IMR-90 (cell line): Measurements from ENCODE around the gene PSEN2. TPM values are rescaled to one million over a fixed set of nuclear protein-coding genes. Genes with fewer than 3 reads are reported as not detected.
A peak's percentile ranks its signal among the peaks of the same experiment; 100 is the strongest.

Experiments
- ATAC-seq: fragments of 200-7000 bp; cut with Tn5 transposase; 2 replicates; pipeline ENCODE4 v1.9.1; 2020; ENCODE audit warnings: low read depth, mild to moderate bottlenecking, moderate library complexity
- BruUV-seq: library from RNA; stranded (reverse); fragments of 400-500 nt; replicated peaks from 2 replicates; lab custom pipeline; 2021; lab: Mats Ljungman, UMichigan
- CTCF ChIA-PET: fragments of 300-600 bp; formaldehyde crosslinking; extraction: SDS; loops from one replicate; lab custom pipeline; 2021; ENCODE audit warnings: antibody characterized with exemption; lab: Yijun Ruan, JAX
- POLR2A ChIA-PET: fragments of 300-600 bp; sonication (Branson Sonifier 250); formaldehyde crosslinking; loops from one replicate; lab custom pipeline; 2022; ENCODE audit warnings: antibody characterized with exemption; ENCODE audit not compliant: unreplicated experiment; lab: Charles Lee
- DNase-seq: peaks from one replicate; pipeline ENCODE4 v3.0.0; 2013
- H2AFZ ChIP-seq: replicated peaks from 2 replicates; pipeline ENCODE3; 2013; ENCODE audit warnings: low read length, mild to moderate bottlenecking; ENCODE audit not compliant: poor library complexity
- H2AK5ac ChIP-seq: 2 replicates; pipeline ENCODE4 v1.6.1; 2013; ENCODE audit warnings: low read depth, low read length, inconsistent platforms
- H2AK9ac ChIP-seq: replicated peaks from 2 replicates; pipeline ENCODE3; 2013; ENCODE audit warnings: mild to moderate bottlenecking, low read depth, low read length, moderate library complexity; ENCODE audit not compliant: poor library complexity
- H2BK120ac ChIP-seq: 2 replicates; pipeline ENCODE4 v1.6.1; 2013; ENCODE audit warnings: low read depth, low read length, inconsistent platforms
- H2BK15ac ChIP-seq: 3 replicates; pipeline ENCODE4 v1.6.1; 2013; ENCODE audit warnings: low read depth, low read length, inconsistent platforms
- H2BK20ac ChIP-seq: 2 replicates; pipeline ENCODE4 v1.6.1; 2013; ENCODE audit warnings: low read depth, mild to moderate bottlenecking, inconsistent platforms, low read length, moderate library complexity
- H2BK5ac ChIP-seq: 2 replicates; pipeline ENCODE4 v1.6.1; 2013; ENCODE audit warnings: mild to moderate bottlenecking, low read depth, low read length, inconsistent platforms; ENCODE audit not compliant: poor library complexity, severe bottlenecking
- H3K14ac ChIP-seq: replicated peaks from 2 replicates; pipeline ENCODE4 v1.6.1; 2013; ENCODE audit warnings: low read depth, low read length, inconsistent platforms
- H3K18ac ChIP-seq: 2 replicates; pipeline ENCODE4 v1.6.1; 2013; ENCODE audit warnings: low read depth, low read length, control low read depth
- H3K23ac ChIP-seq: 2 replicates; pipeline ENCODE4 v1.6.1; 2013; ENCODE audit warnings: low read depth, low read length, inconsistent platforms
- H3K27ac ChIP-seq: 2 replicates; pipeline ENCODE4 v1.5.1; 2013; ENCODE audit warnings: mild to moderate bottlenecking, control low read depth, low read length; ENCODE audit not compliant: insufficient read depth
- H3K27me3 ChIP-seq: 2 replicates; pipeline ENCODE4 v1.6.1; 2013; ENCODE audit warnings: low read length; ENCODE audit not compliant: control insufficient read depth, insufficient read depth
- H3K36me3 ChIP-seq: 2 replicates; pipeline ENCODE4 v1.6.1; 2013; ENCODE audit warnings: low read length, mixed read lengths; ENCODE audit not compliant: control insufficient read depth, insufficient read depth
- H3K4ac ChIP-seq: 2 replicates; pipeline ENCODE4 v1.6.1; 2013; ENCODE audit warnings: low read depth, low read length, inconsistent platforms
- H3K4me1 ChIP-seq: 2 replicates; pipeline ENCODE4 v1.6.1; 2013; ENCODE audit warnings: low read length, mixed read lengths; ENCODE audit not compliant: control insufficient read depth, insufficient read depth
- H3K4me2 ChIP-seq: 2 replicates; pipeline ENCODE4 v1.6.1; 2013; ENCODE audit warnings: low read depth, mild to moderate bottlenecking, control low read depth, low read length, moderate library complexity
- H3K4me3 ChIP-seq: 2 replicates; pipeline ENCODE4 v1.5.1; 2013; ENCODE audit warnings: low read depth, mild to moderate bottlenecking, control low read depth, low read length, moderate library complexity; ENCODE audit not compliant: insufficient read depth
- H3K56ac ChIP-seq: 2 replicates; pipeline ENCODE4 v1.6.1; 2013; ENCODE audit warnings: low read length, inconsistent platforms; ENCODE audit not compliant: insufficient read depth; ENCODE audit errors: extremely low read depth
- H3K79me1 ChIP-seq, 2 experiments: 2 replicates each; pipeline ENCODE4 v1.6.1; 2013; ENCODE audit warnings: low read length in 2 of 2, inconsistent platforms in 1 of 2, low read depth in 1 of 2
- H3K9ac ChIP-seq: 2 replicates; pipeline ENCODE4 v1.6.1; 2013; ENCODE audit warnings: low read depth, low read length, control low read depth
- H3K9me1 ChIP-seq: 2 replicates; pipeline ENCODE4 v1.6.1; 2013; ENCODE audit warnings: low read length, inconsistent platforms; ENCODE audit not compliant: insufficient read depth
- H3K9me3 ChIP-seq: 2 replicates; pipeline ENCODE4 v1.6.1; 2013; ENCODE audit warnings: low read length; ENCODE audit not compliant: control insufficient read depth, insufficient read depth
- H4K20me1 ChIP-seq: 2 replicates; pipeline ENCODE4 v1.6.1; 2013; ENCODE audit warnings: low read length, inconsistent platforms; ENCODE audit not compliant: insufficient read depth
- H4K5ac ChIP-seq: 2 replicates; pipeline ENCODE4 v1.6.1; 2013; ENCODE audit warnings: mild to moderate bottlenecking, low read depth, low read length, control low read depth
- H4K8ac ChIP-seq, 2 experiments: 2 replicates each; pipeline ENCODE4 v1.6.1; 2013; ENCODE audit warnings: low read depth in 2 of 2, low read length in 2 of 2, control low read depth in 1 of 2, inconsistent platforms in 1 of 2
- H4K91ac ChIP-seq: 2 replicates; pipeline ENCODE4 v1.6.1; 2013; ENCODE audit warnings: low read depth, low read length, inconsistent platforms; ENCODE audit not compliant: insufficient read depth
- CEBPB ChIP-seq: IDR thresholded peaks from 2 replicates; pipeline ENCODE4 v1.6.1; 2012; ENCODE audit warnings: low read depth, low read length, improper control_type of control experiment
- CHD1 ChIP-seq: IDR thresholded peaks from 2 replicates; pipeline ENCODE4 v1.6.1; 2012; ENCODE audit warnings: low read depth, low read length, improper control_type of control experiment
- FOS ChIP-seq: fragments of 150-350 bp; IDR thresholded peaks from 2 replicates; pipeline ENCODE4 v1.6.1; 2016; ENCODE audit warnings: low read depth, low read length
- MAFK ChIP-seq: IDR thresholded peaks from 2 replicates; pipeline ENCODE4 v1.6.1; 2012; ENCODE audit warnings: low read depth, low read length, improper control_type of control experiment
- MAZ ChIP-seq: IDR thresholded peaks from 2 replicates; pipeline ENCODE4 v1.6.1; 2012; ENCODE audit warnings: low read depth, mild to moderate bottlenecking, low read length, improper control_type of control experiment, moderate library complexity, borderline replicate concordance
- MXI1 ChIP-seq: IDR thresholded peaks from 2 replicates; pipeline ENCODE4 v1.6.1; 2012; ENCODE audit warnings: low read depth, mild to moderate bottlenecking, low read length, moderate library complexity, borderline replicate concordance
- NFE2L2 ChIP-seq: fragments of 150-350 bp; IDR thresholded peaks from 2 replicates; pipeline ENCODE4 v1.6.1; 2016; ENCODE audit warnings: low read depth, mild to moderate bottlenecking, low read length
- POLR2A ChIP-seq: IDR thresholded peaks from 2 replicates; pipeline ENCODE4 v1.6.1; 2012; ENCODE audit warnings: mild to moderate bottlenecking, low read depth, low read length
- RAD21 ChIP-seq: IDR thresholded peaks from 2 replicates; pipeline ENCODE4 v1.6.1; 2012; ENCODE audit warnings: low read length, improper control_type of control experiment
- RCOR1 ChIP-seq: IDR thresholded peaks from 2 replicates; pipeline ENCODE4 v1.6.1; 2012; ENCODE audit warnings: mild to moderate bottlenecking, low read length, improper control_type of control experiment; ENCODE audit not compliant: insufficient replicate concordance
- WGBS, 2 experiments: methylation state at CpG; one replicate each; pipeline versions ENCODE4 v1.1.5 to v1.1.7; 2013; ENCODE audit warnings: missing lambda C conversion rate in 2 of 2; ENCODE audit not compliant: insufficient read length in 1 of 2; ENCODE audit errors: extremely low coverage in 2 of 2; 5-methylcytosine and 5-hydroxymethylcytosine counted together
- dilution Hi-C: fragments of 300-500 bp; cut with HindIII; formaldehyde crosslinking; loops from one replicate; pipeline ENCODE4 v1.14.3; 2018; ENCODE audit warnings: low sequenced_read_pairs; ENCODE audit not compliant: unreplicated experiment
- in situ Hi-C: fragments of 300-500 bp; cut with MboI; formaldehyde crosslinking; loops from 3 replicates; pipeline ENCODE4 v1.14.3; 2019; ENCODE audit warnings: low sequenced_read_pairs, inconsistent platforms, mixed read lengths
- intact Hi-C: fragments of 100-400 bp; cut with micrococcal nuclease; formaldehyde crosslinking; loops from 2 replicates; pipeline ENCODE4 v1.10.0; 2022
- polyA plus RNA-seq, 3 experiments: library from polyadenylated mRNA; depleted of rRNA; stranded (reverse); fragments of >200 nt; gene quantifications; 2 replicates each; pipeline ENCODE4 v1.2.3, GENCODE V29; 2012; ENCODE audit warnings: low replicate concordance in 1 of 3
- total RNA-seq: library from RNA; depleted of rRNA; stranded (reverse); fragments of >200 nt; gene quantifications from 2 replicates; pipeline ENCODE4 v1.2.3, GENCODE V29; 2012

PSEN2 gene
- total and polyA plus RNA-seq, 2 of the 4 experiments (the other 2 are of a cell fraction), result 15.0 to 24.4 TPM

- H2BK5ac ChIP-seq, result no peak overlapping the region
- dilution Hi-C loops (no loop called here), in situ Hi-C loops (no loop called here), intact Hi-C loops (no loop called here)
- H3K9ac ChIP-seq, result no peak overlapping the region
- no TSS peak for BruUV-seq
- no peak overlapping the region for H3K27ac ChIP-seq
- H2AK5ac ChIP-seq, result no peak overlapping the region; the same call in 1 of the 2 replicates
- H3K36me3 ChIP-seq, result no peaks in the 10 kb centered on the region
- peak overlapping the region; percentile 65 for H2AK9ac ChIP-seq
- H3K18ac ChIP-seq, result no peak overlapping the region
- TF ChIP-seq MAZ (no peak), RAD21 (no peak), NFE2L2 (no peak), CHD1 (no peak), RCOR1 (no peak), MXI1 (no peak), POLR2A (no peak), CEBPB (no peak), FOS (no peak), MAFK (no peak)
- H2BK20ac ChIP-seq, result 0 out of 2 replicates have a peak overlapping the region, but pooled peaks have one; percentile 14
- H3K56ac ChIP-seq, result 0 out of 2 replicates have a peak overlapping the region, but pooled peaks have one; percentile 20
- H4K5ac ChIP-seq, result no peak overlapping the region
- ChIA-PET CTCF (interaction anchor here (0.6 kb wide), 1 partner anchor 42 kb away, joined by 5 read pairs; no protein-coding TSS in a partner anchor), POLR2A (no interaction called here)
- H3K4me1 ChIP-seq, result no peaks in the 10 kb centered on the region; the same call in 1 of the 2 replicates
- H4K91ac ChIP-seq, result no peak overlapping the region
- no peak overlapping the region for H3K23ac ChIP-seq
- H2BK120ac ChIP-seq, result no peak overlapping the region
- ATAC-seq (peak; percentile 54), DNase-seq (peak; percentile 70)
- no peaks in the 10 kb centered on the region for H4K20me1 ChIP-seq
- no peak overlapping the region for H2BK15ac ChIP-seq
- H3K9me1 ChIP-seq, result no peaks in the 10 kb centered on the region
- H4K8ac ChIP-seq, result peak overlapping the region in 1 of 2 experiments; percentile 51; a peak in 1 of 4 replicates
- no peak overlapping the region for H3K14ac ChIP-seq
- WGBS, 2 experiments, result no CpG with 5 or more reads among the region's 5 CpGs
- peak overlapping the region; percentile 75 for H2AFZ ChIP-seq
- H3K4me2 ChIP-seq, result no peak overlapping the region
- H3K79me1 ChIP-seq, result no peaks in the 10 kb centered on the region
- no peak overlapping the region for H3K4me3 ChIP-seq
- H3K4ac ChIP-seq, result no peak overlapping the region; the same call in 1 of the 2 replicates
- no peaks in the 10 kb centered on the region for H3K27me3 ChIP-seq
- no peaks in the 10 kb centered on the region for H3K9me3 ChIP-seq
These were observed 7.0 kb upstream of the PSEN2 start for GRCh38 chr1:226863446-226863845.
